Left lobe of liver (tissue), 2 donors: ENCODE results near the gene COL9A2. TPM values are rescaled to one million over a fixed set of nuclear protein-coding genes. Genes with fewer than 3 reads are reported as not detected.
"Not testable (repeated sequence)": the region's sequence is repeated elsewhere in the genome, so short reads cannot be mapped to it uniquely, and the experiment has no call there.

Experiments
- ATAC-seq: fragments of 200-7000 bp; cut with Tn5 transposase; one replicate; pipeline ENCODE4 v1.9.1; 2020; ENCODE audit warnings: mild to moderate bottlenecking, moderate library complexity
- DNase-seq: peaks from one replicate; pipeline ENCODE4 v3.0.0-alpha.2; 2020; ENCODE audit warnings: low spot score
- total RNA-seq: library from RNA; stranded (reverse); gene quantifications from one replicate; pipeline ENCODE4 v1.2.1, GENCODE V29; 2021
- donor health status: DM: no; HTN: no; CAD: no; lungs with moderate emphysema.
- donor health status: DM: no; HTN: yes; CAD: no.

Gene COL9A2
- 0.45 TPM for total RNA-seq

- DNase-seq (no peak), ATAC-seq (peak; percentile 53)
Measured at GRCh38 chr1:40316595-40317393, at the start of gene COL9A2. TSS of gene COL9A2 (minus strand) at chr1:40317286. CDS start at chr1:40317197, 89 bp downstream.

- ATAC-seq: no peak
- no peak for DNase-seq
Measured at GRCh38 chr1:40363721-40364120, 46.6 kb upstream of the COL9A2 start.

- ATAC-seq (no peak), DNase-seq (no peak)
Measured at GRCh38 chr1:40362699-40363098, 45.6 kb upstream of the COL9A2 start.

GRCh38 chr1:40362199-40362598 lies 45.1 kb upstream of the COL9A2 start:
- DNase-seq (no peak), ATAC-seq (no peak)

- ATAC-seq: no peak
Measured at GRCh38 chr1:40361637-40362036, 44.6 kb upstream of the COL9A2 start.

GRCh38 chr1:40361201-40361600 lies 44.1 kb upstream of the COL9A2 start:
- no peak for ATAC-seq

More at GRCh38 chr1:40361637-40362036, 44.6 kb upstream of the COL9A2 start:
- no peak for DNase-seq

GRCh38 chr1:40360631-40361030 lies 43.5 kb upstream of the COL9A2 start:
- ATAC-seq: no peak

More at GRCh38 chr1:40361201-40361600, 44.1 kb upstream of the COL9A2 start:
- no peak for DNase-seq

GRCh38 chr1:40357625-40358024 lies 40.5 kb upstream of the COL9A2 start:
- no peak for ATAC-seq
- DNase-seq: no peak

More at GRCh38 chr1:40360631-40361030, 43.5 kb upstream of the COL9A2 start:
- DNase-seq: no peak

- DNase-seq (no peak), ATAC-seq (no peak)
Measured at GRCh38 chr1:40353082-40353481, 36.0 kb upstream of the COL9A2 start.

GRCh38 chr1:40352126-40352525 lies 35.0 kb upstream of the COL9A2 start:
- ATAC-seq (peak; percentile 40), DNase-seq (no peak)

GRCh38 chr1:40351124-40351523 lies 34.0 kb upstream of the COL9A2 start:
- DNase-seq (no peak), ATAC-seq (no peak)

GRCh38 chr1:40350391-40350790 lies 33.3 kb upstream of the COL9A2 start:
- DNase-seq (no peak), ATAC-seq (no peak)

- ATAC-seq: peak; percentile 83
- DNase-seq: peak; percentile 55
Measured at GRCh38 chr1:40344597-40344996, 27.5 kb upstream of the COL9A2 start.

GRCh38 chr1:40342381-40342717 lies 25.3 kb upstream of the COL9A2 start:
- not testable (repeated sequence) for DNase-seq, ATAC-seq

- peak; percentile 52 for ATAC-seq
- DNase-seq: no peak
Measured at GRCh38 chr1:40341491-40342380, 24.6 kb upstream of the COL9A2 start.

GRCh38 chr1:40339420-40340323 lies 22.6 kb upstream of the COL9A2 start:
- DNase-seq (no peak), ATAC-seq (peak; percentile 13)

GRCh38 chr1:40338745-40339419 lies 21.8 kb upstream of the COL9A2 start:
- ATAC-seq (peak; percentile 94), DNase-seq (peak; percentile 84)

- ATAC-seq (no peak), DNase-seq (no peak)
Measured at GRCh38 chr1:40337443-40337842, 20.4 kb upstream of the COL9A2 start.

GRCh38 chr1:40332695-40333094 lies 15.6 kb upstream of the COL9A2 start:
- no peak for ATAC-seq
- no peak for DNase-seq

GRCh38 chr1:40331403-40331802 lies 14.3 kb upstream of the COL9A2 start:
- ATAC-seq, DNase-seq: not testable (repeated sequence)
